Tibial nerve (tissue), 3 donors: ENCODE results near the gene SHISA8.

Source experiments
- CTCF ChIP-seq, 5 experiments: fragments of 200-600 bp in 3 of 5; fragments of 450-650 bp in 2 of 5; sonication (generic) in 3 of 5; IDR thresholded peaks; one replicate each; pipeline ENCODE4 v1.5.1; 2016 to 2019; ENCODE audit warnings: antibody characterized with exemption in 5 of 5, mild to moderate bottlenecking in 3 of 5, moderate library complexity in 2 of 5
- POLR2A ChIP-seq, 2 donors: fragments of 450-650 bp; IDR thresholded peaks; one replicate each; pipeline ENCODE4 v1.6.1; 2017; ENCODE audit warnings: antibody characterized with exemption in 2 of 2, mild to moderate bottlenecking in 2 of 2, moderate library complexity in 2 of 2

DNA sequence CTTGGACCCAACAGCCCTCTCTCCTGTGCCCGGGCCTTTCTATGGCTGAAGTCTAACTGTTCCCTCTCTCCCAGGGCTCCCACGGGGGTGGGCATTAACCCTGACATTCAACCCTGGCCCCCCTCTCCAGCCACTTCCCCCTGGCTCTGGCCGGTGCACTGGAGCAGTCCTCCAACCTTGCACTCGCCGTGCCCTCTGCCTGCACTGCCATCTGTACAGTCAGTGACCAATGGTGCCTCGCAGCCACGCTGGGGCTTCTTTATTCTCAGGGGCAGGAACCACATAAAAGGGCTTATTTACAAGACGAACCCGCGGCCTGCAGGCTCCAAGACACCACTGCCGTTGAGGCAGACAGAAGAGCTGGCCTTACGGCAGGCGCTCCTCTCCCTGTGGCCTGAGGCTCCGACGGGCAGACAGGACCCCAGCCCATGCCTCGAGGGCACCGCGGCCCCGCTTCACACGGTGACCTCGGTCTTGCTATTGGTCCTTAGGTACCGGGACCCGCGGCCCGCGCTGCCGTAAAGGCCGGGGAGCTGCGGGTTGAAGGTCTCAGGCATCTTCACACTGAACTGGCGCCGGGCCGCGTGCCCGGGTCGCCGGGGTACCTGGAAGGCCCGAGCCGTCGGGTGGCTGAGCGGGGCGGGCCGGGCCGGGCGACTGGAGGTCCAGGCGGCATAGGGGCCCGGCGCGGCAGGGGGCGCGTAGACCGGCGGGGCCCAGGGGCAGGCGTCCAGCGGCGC, 5.4 kb downstream of the SHISA8 start:
- TF ChIP-seq CTCF (IDR thresholded peaks at IDR 0.05) (no peak), POLR2A (IDR thresholded peaks at IDR 0.05) (no peak)
